ENCODE measurements around the gene ERC1. TPM values are rescaled to one million over a fixed set of nuclear protein-coding genes. Genes with fewer than 3 reads are reported as not detected.
A peak's percentile ranks its signal among the peaks of the same experiment; 100 is the strongest.

ERC1 gene
- total RNA-seq, 1 experiment from 2014 or later: 12.3 TPM

DNA sequence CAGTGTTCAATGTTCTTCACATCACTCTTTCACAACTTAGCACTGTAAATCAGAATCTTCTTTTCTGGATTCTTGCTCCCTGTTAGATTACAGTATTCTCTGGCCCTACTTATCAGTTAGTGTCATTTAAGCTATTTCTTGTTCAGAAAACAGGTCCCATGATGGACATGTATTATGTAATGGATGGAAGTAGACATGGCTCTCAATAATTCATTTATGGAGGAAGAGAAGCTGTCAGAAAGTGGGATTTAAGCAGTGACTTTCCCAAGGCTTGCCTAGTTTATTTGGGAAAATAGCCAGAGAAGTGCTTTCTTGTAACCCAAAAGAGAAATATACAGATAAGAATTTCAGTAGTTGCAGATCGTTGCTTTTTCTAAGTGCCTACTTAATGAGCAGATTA, 1.6 kb downstream of the ERC1 start:
- Histone ChIP-seq H3K36me3 (ENCODE audit: low read depth, low read length) (no peaks in the 10 kb centered on the region), H3K27ac (ENCODE audit: low read length) (no peak overlapping the region), H3K4me2 (ENCODE audit: low read length) (peak overlapping the region; percentile 89), H3K9ac (ENCODE audit: low read length) (no peak overlapping the region; the same call in 1 of the 2 replicates), H3K4me1 (ENCODE audit: insufficient read depth, low read length) (peaks cover 41% of the 10 kb centered on the region), H3F3A (ENCODE audit: low read length, unreplicated experiment) (no peaks in the 10 kb centered on the region), H3K4me3 (ENCODE audit: low read length) (peak overlapping the region; percentile 69), H3K9me3 (ENCODE audit: low read length) (no peaks in the 10 kb centered on the region), H3K9me2 (replicated peaks; ENCODE audit: low read length) (no peaks in the 10 kb centered on the region), H3K79me2 (ENCODE audit: low read length) (peaks cover 52% of the 10 kb centered on the region), H2AFZ (ENCODE audit: low read length) (peak overlapping the region; percentile 51; the same call in 1 of the 2 replicates), H3K27me3 (ENCODE audit: low read length) (no peaks in the 10 kb centered on the region), H4K20me1 (ENCODE audit: low read length) (0 out of 2 replicates have a peak, but pooled peaks cover 4% of the 10 kb centered on the region)
- DNase-seq (peak; percentile 9), ATAC-seq (no peak)
- intact Hi-C loops (cut with micrococcal nuclease): loop anchor here (5.0 kb wide), 2 partner anchors 50 to 100 kb away; no protein-coding TSS in a partner anchor
- TF ChIP-seq EZH2 (IDR thresholded peaks at IDR 0.05; ENCODE audit: low read length, unreplicated experiment) (no peak), EZH2phosphoT487 (IDR thresholded peaks at IDR 0.05; ENCODE audit: borderline replicate concordance, low read length) (no peak)
- TF ChIP-seq, protein P1, sequence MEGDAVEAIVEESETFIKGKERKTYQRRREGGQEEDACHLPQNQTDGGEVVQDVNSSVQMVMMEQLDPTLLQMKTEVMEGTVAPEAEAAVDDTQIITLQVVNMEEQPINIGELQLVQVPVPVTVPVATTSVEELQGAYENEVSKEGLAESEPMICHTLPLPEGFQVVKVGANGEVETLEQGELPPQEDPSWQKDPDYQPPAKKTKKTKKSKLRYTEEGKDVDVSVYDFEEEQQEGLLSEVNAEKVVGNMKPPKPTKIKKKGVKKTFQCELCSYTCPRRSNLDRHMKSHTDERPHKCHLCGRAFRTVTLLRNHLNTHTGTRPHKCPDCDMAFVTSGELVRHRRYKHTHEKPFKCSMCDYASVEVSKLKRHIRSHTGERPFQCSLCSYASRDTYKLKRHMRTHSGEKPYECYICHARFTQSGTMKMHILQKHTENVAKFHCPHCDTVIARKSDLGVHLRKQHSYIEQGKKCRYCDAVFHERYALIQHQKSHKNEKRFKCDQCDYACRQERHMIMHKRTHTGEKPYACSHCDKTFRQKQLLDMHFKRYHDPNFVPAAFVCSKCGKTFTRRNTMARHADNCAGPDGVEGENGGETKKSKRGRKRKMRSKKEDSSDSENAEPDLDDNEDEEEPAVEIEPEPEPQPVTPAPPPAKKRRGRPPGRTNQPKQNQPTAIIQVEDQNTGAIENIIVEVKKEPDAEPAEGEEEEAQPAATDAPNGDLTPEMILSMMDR (conservative IDR thresholded peaks at IDR 0.05; ENCODE audit: low read depth, low read length): no peak
- POLR2A ChIA-PET (ENCODE audit: unreplicated experiment): no interaction called here
- BruUV-seq (replicated peaks): no TSS peak
- CTCF ChIA-PET: no interaction called here

DNA sequence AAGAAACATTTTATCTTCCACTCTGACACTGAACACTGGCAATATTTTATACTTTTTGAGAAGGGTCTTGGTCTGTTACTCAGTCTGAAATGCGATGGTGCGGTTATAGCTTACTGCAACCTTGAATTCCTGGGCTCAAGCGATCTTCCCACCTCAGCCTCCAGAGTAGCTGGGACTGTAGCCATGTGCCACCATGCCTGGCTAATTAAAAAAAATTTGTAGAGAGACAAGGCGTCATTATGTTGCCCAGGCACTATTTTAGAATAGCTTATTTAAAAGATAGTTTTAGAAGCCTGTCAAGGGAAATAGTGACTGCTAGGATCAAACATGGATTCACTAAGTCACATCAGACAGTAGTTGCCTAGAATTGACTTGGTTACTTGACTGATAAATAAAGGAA, 5.9 kb downstream of the ERC1 start:
- H3K79me2 ChIP-seq (ENCODE audit: low read length): peaks cover 62% of the 10 kb centered on the region
- no peak overlapping the region for H3K9ac ChIP-seq (ENCODE audit: low read length)
- TF ChIP-seq, protein P1 (conservative IDR thresholded peaks at IDR 0.05; ENCODE audit: low read depth, low read length): no peak
- TF ChIP-seq EZH2 (IDR thresholded peaks at IDR 0.05; ENCODE audit: low read length, unreplicated experiment) (no peak), EZH2phosphoT487 (IDR thresholded peaks at IDR 0.05; ENCODE audit: borderline replicate concordance, low read length) (no peak)
- CTCF ChIA-PET: no interaction called here
- intact Hi-C loops (cut with micrococcal nuclease): no loop called here
- no peak overlapping the region for H3K27ac ChIP-seq (ENCODE audit: low read length)
- H3K4me2 ChIP-seq (ENCODE audit: low read length): no peak overlapping the region
- BruUV-seq (replicated peaks): no TSS peak
- H3F3A ChIP-seq (ENCODE audit: low read length, unreplicated experiment): no peaks in the 10 kb centered on the region
- ATAC-seq: no peak
- no peaks in the 10 kb centered on the region for H3K27me3 ChIP-seq (ENCODE audit: low read length)
- peaks cover 20% of the 10 kb centered on the region for H3K4me1 ChIP-seq (ENCODE audit: insufficient read depth, low read length)
- H3K9me2 ChIP-seq (replicated peaks; ENCODE audit: low read length): no peaks in the 10 kb centered on the region
- no peaks in the 10 kb centered on the region for H3K36me3 ChIP-seq (ENCODE audit: low read depth, low read length)
- H3K9me3 ChIP-seq (ENCODE audit: low read length): no peaks in the 10 kb centered on the region
- no peak overlapping the region for H2AFZ ChIP-seq (ENCODE audit: low read length)
- H4K20me1 ChIP-seq (ENCODE audit: low read length): 0 out of 2 replicates have a peak, but pooled peaks cover 4% of the 10 kb centered on the region
- no peak overlapping the region for H3K4me3 ChIP-seq (ENCODE audit: low read length)
- POLR2A ChIA-PET (ENCODE audit: unreplicated experiment): no interaction called here
- DNase-seq: no peak

DNA sequence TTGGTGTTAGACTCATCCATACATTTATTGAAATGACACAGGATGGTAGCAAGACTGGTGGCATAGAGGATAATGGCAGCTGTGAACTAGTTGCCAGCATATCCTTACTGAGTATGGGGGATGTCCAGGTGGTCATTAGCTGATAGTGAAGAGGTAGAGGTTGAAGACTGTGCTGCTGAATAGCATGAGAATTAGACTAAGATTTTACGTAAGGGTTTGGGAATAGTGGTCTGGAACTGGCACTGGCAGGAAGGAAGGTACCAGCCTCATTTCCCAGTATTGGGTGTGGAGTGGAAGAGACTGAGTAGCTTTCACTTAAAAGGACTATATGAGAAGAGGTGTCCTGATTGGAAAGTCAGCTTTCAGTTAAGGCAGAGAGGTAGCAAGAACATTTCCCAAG, 6.5 kb downstream of the ERC1 start:
- H3K4me1 ChIP-seq (ENCODE audit: insufficient read depth, low read length): peaks cover 15% of the 10 kb centered on the region
- ChIA-PET CTCF (no interaction called here), POLR2A (ENCODE audit: unreplicated experiment) (no interaction called here)
- H3K9ac ChIP-seq (ENCODE audit: low read length): no peak overlapping the region
- no peaks in the 10 kb centered on the region for H3K9me3 ChIP-seq (ENCODE audit: low read length)
- H3K9me2 ChIP-seq (replicated peaks; ENCODE audit: low read length): no peaks in the 10 kb centered on the region
- no peak overlapping the region for H3K4me2 ChIP-seq (ENCODE audit: low read length)
- peaks cover 56% of the 10 kb centered on the region for H3K79me2 ChIP-seq (ENCODE audit: low read length)
- H3K27ac ChIP-seq (ENCODE audit: low read length): no peak overlapping the region
- DNase-seq (no peak), ATAC-seq (no peak)
- 0 out of 2 replicates have a peak, but pooled peaks cover 3% of the 10 kb centered on the region for H4K20me1 ChIP-seq (ENCODE audit: low read length)
- H3K36me3 ChIP-seq (ENCODE audit: low read depth, low read length): no peaks in the 10 kb centered on the region
- H3K4me3 ChIP-seq (ENCODE audit: low read length): no peak overlapping the region
- H3K27me3 ChIP-seq (ENCODE audit: low read length): no peaks in the 10 kb centered on the region
- intact Hi-C loops (cut with micrococcal nuclease): no loop called here
- BruUV-seq (replicated peaks): no TSS peak
- no peak overlapping the region for H2AFZ ChIP-seq (ENCODE audit: low read length)
- no peaks in the 10 kb centered on the region for H3F3A ChIP-seq (ENCODE audit: low read length, unreplicated experiment)
- TF ChIP-seq, protein P1 (conservative IDR thresholded peaks at IDR 0.05; ENCODE audit: low read depth, low read length): no peak
- TF ChIP-seq EZH2phosphoT487 (IDR thresholded peaks at IDR 0.05; ENCODE audit: borderline replicate concordance, low read length) (no peak), EZH2 (IDR thresholded peaks at IDR 0.05; ENCODE audit: low read length, unreplicated experiment) (no peak)
